Colonic mucosa (tissue), 4 donors: ENCODE measurements around the gene DCST1. TPM values are rescaled to one million over a fixed set of nuclear protein-coding genes. Genes with fewer than 3 reads are reported as not detected.

Experiments used
- DNase-seq: peaks from one replicate; pipeline ENCODE4 v3.0.0-alpha.2; 2020
- H3K27ac ChIP-seq: fragments of 200-600 bp; one replicate; pipeline ENCODE4 v1.8.0; 2021
- H3K27me3 ChIP-seq: fragments of 200-600 bp; one replicate; pipeline ENCODE4 v1.8.0; 2021
- H3K36me3 ChIP-seq: fragments of 200-600 bp; one replicate; pipeline ENCODE4 v1.8.0; 2021
- H3K4me1 ChIP-seq: fragments of 200-600 bp; one replicate; pipeline ENCODE4 v1.8.0; 2021; ENCODE audit warnings: mild to moderate bottlenecking
- H3K4me3 ChIP-seq: fragments of 200-600 bp; one replicate; pipeline ENCODE4 v1.8.0; 2021
- H3K9ac ChIP-seq, 2 donors: one replicate each; pipeline ENCODE4 v1.7.0; 2013; ENCODE audit warnings: control low read depth in 2 of 2, low read depth in 2 of 2, low read length in 2 of 2
- H3K9me3 ChIP-seq: fragments of 200-600 bp; one replicate; pipeline ENCODE4 v1.8.0; 2021
- CTCF ChIP-seq: fragments of 200-600 bp; IDR thresholded peaks from one replicate; pipeline ENCODE4 v1.8.0; 2022; ENCODE audit warnings: antibody characterized with exemption, mild to moderate bottlenecking
- intact Hi-C: fragments of 100-400 bp; cut with DNase I; formaldehyde crosslinking; loops from one replicate; pipeline ENCODE4 v1.14.1; 2022
- total RNA-seq, 2 donors: library from RNA; stranded (reverse); fragmentation: NEBNext Ultra II Directional in 1 of 2; extraction: Animal tissue kit (Norgen Biotek cat#: 25700) in 1 of 2; gene quantifications; one replicate each; pipeline ENCODE4 v1.2.1, GENCODE V29; 2021
- donor health status: healthy.
- donor health status: DM: no; HTN: no; CAD: no.
- donor health status: DM: no; HTN: no; CAD: no.

Gene DCST1
- total RNA-seq, 2 donors from 2014 or later, result not detected

- H3K27ac ChIP-seq, result peak overlapping the region; percentile 88
- intact Hi-C loops, result loop anchor here (1.0 to 5.0 kb wide), 2 partner anchors 21 to 156 kb away; no protein-coding TSS in a partner anchor
These were observed 29.2 kb downstream of the DCST1 start for GRCh38 chr1:155062702-155063411.

GRCh38 chr1:155063550-155064110 is 30.0 kb downstream of the DCST1 start, which contains the start of gene EFNA4:
Gene EFNA4 (plus strand): TSS chr1:155063740. CDS start chr1:155063824, 84 bp downstream.
- peak within 1 kb of the TSS; percentile 90 for H3K4me3 ChIP-seq
- intact Hi-C loops, result loop anchor here (1.0 to 5.0 kb wide), 2 partner anchors 21 to 156 kb away; no protein-coding TSS in a partner anchor
- no peaks in the 10 kb centered on the region for H3K27me3 ChIP-seq
- H3K9ac ChIP-seq, result peak within 1 kb of the TSS; percentile 81 to 83
- no peak for TF ChIP-seq CTCF
- H3K4me1 ChIP-seq, result peaks cover 19% of the 10 kb centered on the region
- no peaks in the 10 kb centered on the region for H3K9me3 ChIP-seq
- DNase-seq, result peak; percentile 95
- no peaks in the 10 kb centered on the region for H3K36me3 ChIP-seq
- peak within 1 kb of the TSS; percentile 88 for H3K27ac ChIP-seq

More at GRCh38 chr1:155062702-155063411, 29.2 kb downstream of the DCST1 start:
- Histone ChIP-seq H3K4me3 (peak overlapping the region; percentile 90), H3K36me3 (no peaks in the 10 kb centered on the region), H3K27me3 (no peaks in the 10 kb centered on the region), H3K9me3 (no peaks in the 10 kb centered on the region), H3K4me1 (peaks cover 19% of the 10 kb centered on the region), H3K9ac (peak overlapping the region; percentile 44 to 83)
- peak; percentile 89 for DNase-seq
- TF ChIP-seq CTCF, result peak; percentile 91

- Histone ChIP-seq H3K4me3 (peak overlapping the region; percentile 90), H3K4me1 (peaks cover 19% of the 10 kb centered on the region), H3K9me3 (no peaks in the 10 kb centered on the region), H3K27me3 (no peaks in the 10 kb centered on the region), H3K27ac (peak overlapping the region; percentile 88), H3K9ac (peak overlapping the region; percentile 81 to 83), H3K36me3 (no peaks in the 10 kb centered on the region)
- intact Hi-C loops, result loop anchor here (5.0 kb wide), 1 partner anchor 157 kb away; no protein-coding TSS in a partner anchor
- TF ChIP-seq CTCF, result no peak
- DNase-seq, result peak; percentile 43
These were observed 30.6 kb downstream of the DCST1 start for GRCh38 chr1:155064111-155064831.

- no peak for DNase-seq
- intact Hi-C loops, result loop anchor here (5.0 kb wide), 1 partner anchor 158 kb away; no protein-coding TSS in a partner anchor
These were observed 31.3 kb downstream of the DCST1 start for GRCh38 chr1:155064832-155065429.

More at GRCh38 chr1:155064832-155065429, 31.3 kb downstream of the DCST1 start:
- peak overlapping the region; percentile 4 for H3K27ac ChIP-seq
- H3K9ac ChIP-seq, result peak overlapping the region in 1 of 2 donors; percentile 1
- TF ChIP-seq CTCF, result no peak
- H3K4me1 ChIP-seq, result peaks cover 19% of the 10 kb centered on the region
- no peaks in the 10 kb centered on the region for H3K27me3 ChIP-seq
- no peaks in the 10 kb centered on the region for H3K36me3 ChIP-seq
- no peaks in the 10 kb centered on the region for H3K9me3 ChIP-seq
- H3K4me3 ChIP-seq, result peak overlapping the region; percentile 90
